NCI-H128 (cell line): Measurements from ENCODE around the gene ARMC9.

Experiments used
- DNase-seq: peaks from one replicate; lab custom pipeline; 2025; ENCODE audit not compliant: unreplicated experiment; lab: John Stamatoyannopoulos, UW

The ARMC9 gene

DNA sequence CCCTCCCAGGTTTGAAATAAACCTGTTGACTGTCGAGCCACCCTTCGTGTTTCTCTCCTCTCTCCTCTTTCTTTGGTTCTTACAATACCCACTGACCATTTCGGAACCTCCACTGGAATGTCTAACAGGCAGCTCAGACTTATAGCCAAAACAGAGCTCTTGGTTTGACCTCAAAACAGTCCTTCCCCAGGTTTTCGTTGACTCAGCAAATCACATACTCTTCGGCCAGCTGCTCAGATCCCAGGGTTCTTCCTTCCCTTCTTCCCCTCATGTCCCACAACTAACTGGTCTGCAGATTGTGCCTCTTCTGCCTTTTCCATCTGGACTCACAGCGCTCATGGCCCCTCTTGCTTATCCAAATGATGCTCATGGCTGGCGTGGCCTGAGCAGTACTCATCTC is 4.7 kb downstream of the ARMC9 start:
- DNase-seq, result no peak

DNA sequence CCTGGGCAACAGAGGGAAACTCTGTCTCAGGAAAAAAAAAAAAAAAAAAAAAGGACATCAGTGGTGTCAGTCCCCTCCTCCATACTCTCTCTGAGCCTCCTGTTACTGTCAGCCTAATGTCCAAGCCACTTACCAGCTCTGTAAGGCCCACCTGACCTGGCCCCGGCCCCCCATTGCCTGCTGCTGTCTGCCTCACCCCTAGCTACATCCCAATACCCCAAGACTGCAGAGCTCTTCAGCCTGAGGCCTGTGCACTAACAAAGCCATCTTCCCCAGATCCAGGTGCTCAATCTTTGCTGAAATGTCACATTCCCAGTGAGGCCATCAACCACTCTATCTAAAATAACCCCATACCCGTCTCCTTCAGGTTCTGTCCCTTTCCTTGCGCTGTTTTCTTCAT is 5.7 kb downstream of the ARMC9 start:
- DNase-seq, result no peak

DNA sequence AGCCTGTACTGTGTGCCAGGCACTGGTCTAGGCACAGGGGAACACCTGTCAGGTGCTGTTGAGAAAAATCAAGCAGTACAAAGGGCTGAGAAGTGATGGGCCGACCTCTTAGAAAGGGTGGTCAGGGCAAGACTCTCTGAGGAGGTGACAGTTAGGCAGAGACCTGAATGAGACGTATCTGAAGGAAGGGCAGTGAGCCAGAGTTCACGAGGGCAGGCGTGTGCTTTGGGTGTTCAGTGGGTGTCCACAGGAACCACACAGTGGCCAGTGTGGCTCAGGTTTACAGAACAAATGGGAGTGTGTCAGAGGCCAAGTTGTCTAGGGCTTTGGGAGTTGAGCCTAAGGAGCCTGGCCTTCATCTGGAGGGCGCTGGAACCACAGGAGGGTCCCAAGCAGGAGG is 6.2 kb downstream of the ARMC9 start:
- no peak for DNase-seq

DNA sequence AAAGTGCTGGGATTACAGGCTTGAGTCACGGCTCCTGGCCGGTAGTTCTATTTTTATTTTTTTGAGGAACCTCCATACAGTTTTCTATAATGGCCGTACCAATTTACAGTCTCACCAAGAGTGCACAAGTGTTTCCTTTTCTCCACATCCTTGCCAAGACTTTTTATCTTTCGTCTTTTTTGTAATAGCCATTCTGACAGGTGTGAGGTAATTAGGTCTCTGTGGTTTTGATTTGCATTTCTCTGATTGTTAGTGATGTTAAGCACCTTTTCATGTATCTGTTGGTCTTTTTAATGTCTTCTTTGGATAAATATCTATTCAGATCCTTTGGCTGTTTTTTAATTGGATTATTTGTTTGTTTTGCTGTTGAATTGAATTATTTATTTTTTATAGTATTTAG is 9.3 kb downstream of the ARMC9 start:
- no peak for DNase-seq

DNA sequence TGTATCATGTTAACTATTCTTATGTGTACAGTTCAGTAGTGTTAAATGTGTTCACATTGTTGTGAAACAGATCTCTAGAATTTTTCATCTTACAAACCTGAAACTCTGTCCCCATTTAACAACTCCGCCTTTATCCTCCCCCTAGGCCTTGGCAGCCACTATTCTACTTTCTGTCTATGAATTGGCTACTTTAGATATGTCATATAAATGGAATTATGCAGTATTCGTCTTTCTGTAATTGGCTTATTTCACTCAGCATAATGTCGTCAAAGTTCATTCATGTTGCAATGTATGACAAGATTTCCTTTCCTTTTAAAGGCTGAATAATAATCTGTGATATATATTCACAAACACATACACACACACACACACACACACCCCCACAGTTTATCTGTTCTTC is 12.4 kb downstream of the ARMC9 start:
- no peak for DNase-seq

DNA sequence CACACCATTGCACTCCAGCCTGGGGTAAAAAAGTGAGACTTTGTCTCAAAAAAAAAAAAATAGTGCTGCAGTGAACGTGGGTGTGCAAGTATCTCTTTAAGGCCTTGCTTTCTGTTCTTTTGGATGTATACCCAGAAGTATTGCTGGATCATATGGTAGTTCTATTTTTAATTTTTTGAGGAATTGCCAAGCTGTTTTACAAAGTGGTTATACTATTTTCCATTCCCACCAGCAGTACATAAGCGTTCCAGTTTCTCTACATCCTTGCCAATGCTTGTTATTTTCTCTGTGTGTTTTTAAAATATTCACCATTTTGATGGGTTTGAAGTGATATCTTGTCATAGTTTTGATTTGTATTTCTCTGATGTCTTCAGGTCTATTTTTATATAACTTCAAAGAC is 13.1 kb downstream of the ARMC9 start:
- no peak for DNase-seq

DNA sequence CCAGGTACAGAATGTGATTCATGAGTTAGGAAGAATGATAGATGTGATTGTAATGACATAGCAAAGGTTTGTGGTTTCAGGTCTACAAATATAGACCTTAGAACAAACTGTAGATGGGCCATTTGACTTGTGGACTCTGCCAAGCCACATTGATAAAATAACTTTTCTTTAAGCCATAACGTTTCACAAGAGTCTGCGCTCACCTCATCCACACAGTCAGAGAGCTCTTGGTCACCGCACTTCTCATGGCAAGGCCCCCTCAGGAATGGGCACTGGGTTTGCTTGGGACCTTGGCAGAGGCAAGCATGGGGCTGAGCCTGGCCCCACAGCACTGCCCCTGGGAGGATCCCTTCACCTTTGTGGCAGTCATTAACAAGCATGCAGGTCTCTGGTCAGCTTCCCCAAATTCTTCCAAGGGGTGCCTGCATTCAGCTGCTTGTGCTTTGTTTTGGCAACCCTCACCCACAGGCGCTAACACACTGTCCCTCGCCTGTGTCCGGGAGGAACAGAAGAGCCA is 14.0 kb downstream of the ARMC9 start:
- DNase-seq, result no peak

DNA sequence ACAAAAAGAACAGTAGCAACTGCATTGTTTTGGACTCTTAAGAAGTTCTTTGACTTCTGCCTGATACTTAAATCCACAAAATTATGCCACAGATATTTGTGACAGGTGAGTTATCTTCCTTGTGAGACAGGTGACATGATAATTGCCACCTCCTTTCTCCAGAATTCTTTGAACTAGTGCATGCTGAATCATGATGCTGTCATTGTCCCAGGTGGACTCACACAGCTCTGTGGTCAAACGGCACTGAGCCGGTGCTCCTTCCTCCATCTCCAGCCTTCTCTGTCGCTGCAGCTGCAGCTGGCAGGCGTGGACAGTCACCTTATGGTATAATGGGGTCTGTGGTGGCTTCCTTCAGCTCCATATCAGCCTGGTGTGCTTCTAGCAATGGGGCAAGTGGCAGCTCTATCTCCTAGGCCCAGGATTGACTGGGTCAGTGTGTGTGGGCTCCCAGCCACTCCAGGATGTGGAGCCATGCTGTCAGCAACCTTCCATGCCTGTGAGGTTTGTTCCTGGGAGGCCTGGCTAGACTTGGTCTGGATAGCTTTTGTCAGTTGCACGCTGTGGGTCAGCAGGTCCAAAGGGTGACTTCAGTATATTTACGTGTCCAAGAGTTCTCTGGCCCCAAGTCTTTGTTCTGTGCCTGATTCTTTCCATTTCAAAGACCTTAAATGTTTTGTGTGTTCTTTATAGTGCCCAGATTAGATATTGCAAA is 15.7 kb downstream of the ARMC9 start:
- DNase-seq, result no peak

DNA sequence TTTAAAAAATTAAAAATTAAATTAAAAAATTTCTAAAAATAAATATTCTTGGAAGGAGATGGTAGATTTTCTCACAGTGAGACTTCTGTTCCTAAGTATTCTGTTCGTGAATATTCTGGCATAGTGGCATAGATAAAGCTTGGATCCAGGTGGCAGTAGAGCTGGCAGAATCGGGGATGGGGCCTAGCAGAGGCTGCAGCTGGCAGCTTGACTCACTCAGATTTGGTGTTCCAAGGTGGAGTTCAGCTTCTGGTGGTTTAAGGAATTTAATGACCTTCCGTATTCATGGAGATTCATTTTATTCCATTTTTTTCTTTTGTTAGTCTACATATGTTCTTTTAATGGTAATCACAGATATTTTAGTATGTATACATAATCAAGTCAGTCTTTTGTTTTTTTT is 19.9 kb downstream of the ARMC9 start:
- DNase-seq, result no peak

DNA sequence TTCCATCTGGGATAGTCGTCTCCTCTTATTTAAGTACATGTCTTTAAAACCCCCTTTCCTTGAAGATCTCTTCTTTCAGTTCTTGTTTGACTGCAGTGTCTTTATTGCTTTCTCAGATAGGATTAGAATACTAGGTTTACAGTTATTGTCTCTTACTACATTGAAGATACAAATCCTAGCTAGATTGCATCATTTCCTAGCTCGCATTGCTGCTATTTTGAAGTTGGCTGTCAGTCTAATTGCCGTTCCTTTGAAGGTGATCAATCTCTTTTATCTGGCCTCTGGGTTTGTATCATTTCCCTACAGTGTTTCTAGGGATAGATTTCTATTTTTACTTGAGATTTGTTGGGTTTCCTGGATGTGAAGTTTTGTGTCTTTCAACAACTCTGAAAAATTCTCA is 20.9 kb downstream of the ARMC9 start:
- DNase-seq, result no peak

DNA sequence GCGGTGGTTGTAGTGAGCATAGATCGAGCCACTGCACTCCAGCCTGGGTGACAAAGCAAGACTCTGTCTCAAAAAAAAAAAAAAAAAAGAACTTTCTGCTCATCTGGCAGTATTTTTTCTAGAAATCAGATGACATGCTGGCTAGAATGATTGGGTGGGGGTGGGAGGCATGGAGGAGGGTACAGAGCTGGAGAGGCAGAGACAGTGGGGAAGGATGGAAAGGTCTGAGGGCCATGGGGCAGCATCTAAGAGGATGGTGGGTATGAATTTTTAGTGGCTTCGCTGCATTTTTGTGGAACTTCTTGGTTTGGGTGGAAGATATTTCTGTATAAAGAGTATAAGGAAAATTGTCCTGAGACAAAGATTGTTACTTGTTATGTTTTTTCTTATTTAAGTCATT is 23.3 kb downstream of the ARMC9 start:
- no peak for DNase-seq

DNA sequence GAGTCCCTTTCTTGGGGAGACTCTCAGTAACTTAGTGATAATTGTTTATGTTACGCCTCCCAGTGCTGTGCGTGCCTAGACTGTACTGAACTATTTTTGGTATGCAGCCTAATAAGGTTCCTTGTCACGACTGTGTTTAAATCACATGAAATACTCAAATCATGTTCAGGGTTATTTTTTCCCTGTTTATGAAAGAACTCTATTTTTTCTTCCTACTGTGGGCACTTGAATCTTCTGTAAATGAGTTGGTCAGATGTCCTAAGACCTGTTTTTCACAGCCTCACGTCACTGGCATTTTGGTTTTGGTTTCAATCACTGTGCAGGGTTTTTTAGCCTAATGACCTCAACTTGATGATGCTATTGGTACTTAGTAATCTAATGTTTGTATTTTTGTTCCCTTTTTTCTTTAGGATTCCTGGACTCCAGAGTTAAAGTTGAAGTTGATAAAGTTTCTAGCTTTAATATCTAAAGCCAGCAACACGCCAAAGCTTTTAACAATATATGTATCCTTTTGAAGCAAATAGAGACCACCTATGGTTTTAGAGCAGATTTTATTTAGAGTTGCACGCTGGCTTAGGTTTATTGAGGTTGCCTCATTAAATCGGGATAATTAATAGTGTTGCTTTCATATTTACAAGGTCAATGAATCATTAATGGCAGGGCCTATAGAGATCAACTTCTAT is 24.0 kb downstream of the ARMC9 start:
- no peak for DNase-seq

DNA sequence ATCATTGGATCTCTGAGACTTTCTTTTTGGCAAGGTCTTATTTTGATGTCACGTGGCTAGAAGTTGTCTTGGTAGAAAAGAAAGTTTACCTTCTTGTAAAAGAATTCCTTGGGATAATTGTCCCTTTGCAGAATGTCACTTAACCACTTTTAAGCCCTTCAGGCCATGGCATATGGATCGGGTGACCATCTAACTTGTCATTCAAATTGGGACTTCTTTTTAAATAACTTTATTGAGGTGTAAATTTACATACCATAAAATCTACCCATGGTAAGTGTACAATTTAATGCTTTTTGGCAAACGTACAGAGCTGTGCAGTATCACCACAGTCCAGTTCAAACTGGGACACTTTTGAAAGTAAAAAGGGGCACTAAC is 24.6 kb downstream of the ARMC9 start:
- no peak for DNase-seq

DNA sequence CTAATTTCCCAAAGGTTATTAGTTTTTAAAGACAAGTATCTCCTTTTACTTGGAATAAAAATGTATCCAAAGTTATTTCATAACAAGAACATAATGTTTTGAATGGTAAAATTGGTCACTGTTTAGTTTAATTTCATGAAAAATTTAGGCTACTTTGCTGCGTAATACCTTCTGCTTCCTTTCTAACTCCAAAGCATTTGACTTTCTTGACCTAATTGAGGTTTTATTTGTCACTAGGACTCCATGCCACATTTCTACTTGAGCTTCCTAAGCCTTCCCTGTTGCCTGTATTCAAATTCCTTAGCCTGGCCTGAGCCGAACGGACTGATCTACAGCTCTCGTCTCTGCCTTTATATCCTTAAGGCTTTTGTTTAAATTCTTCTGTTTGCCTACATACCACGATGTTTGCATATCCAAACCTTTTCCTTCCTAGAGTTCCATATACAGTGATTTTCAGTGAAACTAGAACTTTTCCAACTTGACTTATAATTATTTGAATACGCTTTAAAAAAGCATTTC is 25.1 kb downstream of the ARMC9 start:
- DNase-seq, result no peak

DNA sequence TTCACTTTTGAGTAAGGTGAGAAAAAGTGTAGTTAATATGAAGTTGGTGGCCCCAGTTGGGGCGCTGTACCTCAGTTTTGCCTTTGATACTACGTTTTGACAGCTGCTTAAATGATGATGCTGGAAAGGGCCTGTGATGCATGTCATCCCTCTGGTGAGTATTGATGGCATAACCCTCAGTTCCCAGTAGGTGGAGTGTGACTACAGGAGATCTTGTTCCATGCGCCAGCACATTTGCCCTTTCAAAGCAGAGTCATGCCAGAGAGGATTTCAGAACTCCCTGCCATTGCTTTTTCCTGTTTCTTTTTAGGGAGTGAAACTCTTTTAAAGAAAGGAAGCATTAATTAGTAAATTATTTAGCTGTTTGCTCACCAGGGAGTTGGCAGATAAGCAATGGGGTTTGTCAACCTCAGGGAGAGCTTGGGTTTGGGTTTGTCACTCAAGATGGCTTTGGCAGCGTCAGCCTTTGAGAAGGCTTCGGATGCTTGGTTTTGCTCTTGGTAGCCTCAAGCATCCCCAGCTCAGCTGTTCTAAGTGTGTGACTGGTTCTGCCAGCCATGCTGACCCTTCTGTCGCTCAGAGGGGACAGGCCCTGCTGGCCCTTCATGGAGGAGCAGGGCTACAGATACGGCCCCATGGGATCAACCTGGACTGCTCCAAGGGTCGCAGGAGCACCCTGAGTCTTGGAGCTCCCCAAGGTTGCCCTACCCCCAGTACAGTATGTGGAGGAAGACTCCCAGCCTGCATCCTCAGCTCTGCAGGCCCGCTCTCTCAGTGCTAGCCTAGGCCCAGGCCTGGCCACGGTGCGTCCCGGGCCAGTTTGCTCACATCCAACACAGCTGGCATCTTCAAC is 29.1 kb downstream of the ARMC9 start:
- DNase-seq, result peak; percentile 21

DNA sequence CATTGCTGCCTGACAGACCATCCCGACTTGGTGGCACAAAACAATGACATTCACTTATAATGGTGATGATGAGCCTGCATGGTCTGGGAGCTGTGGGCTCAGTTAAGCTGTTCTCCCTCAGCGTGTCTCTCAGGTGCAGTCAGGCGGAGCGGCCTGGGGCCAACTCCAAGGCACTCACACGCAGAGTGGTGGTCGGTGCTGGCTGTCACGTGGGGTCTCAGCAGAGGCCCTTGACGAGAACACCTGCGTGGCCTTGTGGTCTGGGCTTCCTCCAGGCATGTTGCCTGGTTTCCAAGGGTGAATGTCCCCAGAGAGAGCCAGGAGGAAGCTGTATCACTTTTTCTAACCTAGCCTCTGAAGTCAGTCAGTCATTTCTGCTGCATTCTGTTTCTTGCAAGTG is 29.8 kb downstream of the ARMC9 start:
- no peak for DNase-seq

DNA sequence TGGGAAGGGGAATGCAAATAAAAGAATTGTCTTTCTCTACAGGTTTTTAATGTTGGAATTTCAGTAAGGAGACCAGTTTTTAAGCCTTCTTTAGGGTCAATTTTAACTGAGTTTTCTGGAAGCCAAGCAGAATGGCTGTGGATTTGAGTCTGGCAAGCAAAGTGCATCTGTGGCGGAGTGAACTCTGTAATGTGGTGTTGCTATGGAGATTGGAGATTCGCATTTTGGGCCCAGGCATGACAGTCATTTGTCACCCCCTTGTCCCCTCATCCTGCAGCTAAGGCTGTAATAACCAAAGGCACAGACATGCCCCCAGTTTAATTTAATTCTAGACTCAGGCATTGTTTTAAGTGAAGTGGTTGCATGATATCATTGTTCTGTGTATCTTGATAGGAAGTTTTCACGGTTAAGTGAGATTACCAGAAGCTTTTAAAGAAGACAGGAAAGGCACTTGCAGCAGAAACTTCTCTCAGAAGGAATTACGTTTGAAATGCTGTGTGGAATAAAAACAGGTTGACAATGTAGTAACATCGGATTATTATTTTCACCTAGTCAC is 30.6 kb downstream of the ARMC9 start:
- DNase-seq, result no peak

DNA sequence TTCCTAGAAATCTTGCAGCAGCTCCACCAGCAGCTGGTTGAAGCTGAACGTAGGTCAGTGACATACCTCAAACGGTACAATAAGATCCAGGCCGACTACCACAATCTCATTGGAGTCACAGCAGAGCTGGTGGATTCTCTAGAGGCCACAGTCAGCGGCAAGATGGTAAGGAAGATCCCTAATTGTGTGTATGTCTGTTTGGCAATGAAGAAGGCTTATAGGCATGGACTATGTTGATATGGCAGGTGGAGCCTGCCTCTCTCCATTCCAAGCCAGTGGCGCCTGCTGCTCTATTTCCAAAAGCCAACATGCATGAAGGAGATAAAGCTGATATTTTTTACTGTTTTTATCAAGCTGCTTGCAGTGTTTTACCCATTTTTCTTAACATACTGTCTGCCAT is 36.8 kb downstream of the ARMC9 start:
- DNase-seq, result no peak

DNA sequence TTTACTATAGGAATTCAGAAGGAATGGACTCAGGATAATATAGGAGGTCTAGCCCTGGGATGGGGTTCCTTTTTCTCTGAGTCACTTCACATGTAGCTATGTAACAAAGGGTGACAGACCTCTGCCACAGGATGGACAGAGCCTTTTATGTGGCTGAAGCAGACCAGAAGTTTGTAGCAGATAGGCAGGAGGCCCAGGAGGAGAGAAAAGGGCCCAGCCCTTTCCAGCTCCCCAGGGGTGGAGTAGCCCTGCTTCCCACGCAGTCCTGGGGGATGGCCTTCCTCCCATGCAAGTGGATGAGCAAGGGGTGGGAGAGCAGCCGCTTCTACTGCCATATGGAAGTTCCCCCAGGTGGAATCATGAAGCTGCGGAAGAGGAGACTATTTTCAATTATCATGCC is 40.3 kb downstream of the ARMC9 start:
- DNase-seq, result no peak

DNA sequence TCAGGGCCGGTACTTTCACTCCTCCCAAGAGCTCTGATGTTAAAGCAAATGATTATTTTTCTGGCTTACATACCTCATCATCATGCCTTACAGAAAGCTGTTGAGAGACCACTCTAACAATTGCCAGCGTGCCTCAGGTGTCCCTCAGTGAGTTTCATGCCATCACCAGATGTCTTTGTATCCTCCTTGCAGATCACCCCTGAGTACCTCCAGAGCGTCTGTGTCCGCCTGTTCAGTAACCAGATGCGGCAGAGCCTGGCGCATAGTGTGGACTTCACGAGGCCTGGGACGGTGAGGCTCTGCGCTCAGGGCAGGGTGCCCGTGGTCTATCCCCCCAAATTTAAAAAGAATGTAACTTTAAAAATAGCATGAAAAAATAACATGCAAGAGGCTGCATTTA is 41.3 kb downstream of the ARMC9 start:
- DNase-seq, result no peak

DNA sequence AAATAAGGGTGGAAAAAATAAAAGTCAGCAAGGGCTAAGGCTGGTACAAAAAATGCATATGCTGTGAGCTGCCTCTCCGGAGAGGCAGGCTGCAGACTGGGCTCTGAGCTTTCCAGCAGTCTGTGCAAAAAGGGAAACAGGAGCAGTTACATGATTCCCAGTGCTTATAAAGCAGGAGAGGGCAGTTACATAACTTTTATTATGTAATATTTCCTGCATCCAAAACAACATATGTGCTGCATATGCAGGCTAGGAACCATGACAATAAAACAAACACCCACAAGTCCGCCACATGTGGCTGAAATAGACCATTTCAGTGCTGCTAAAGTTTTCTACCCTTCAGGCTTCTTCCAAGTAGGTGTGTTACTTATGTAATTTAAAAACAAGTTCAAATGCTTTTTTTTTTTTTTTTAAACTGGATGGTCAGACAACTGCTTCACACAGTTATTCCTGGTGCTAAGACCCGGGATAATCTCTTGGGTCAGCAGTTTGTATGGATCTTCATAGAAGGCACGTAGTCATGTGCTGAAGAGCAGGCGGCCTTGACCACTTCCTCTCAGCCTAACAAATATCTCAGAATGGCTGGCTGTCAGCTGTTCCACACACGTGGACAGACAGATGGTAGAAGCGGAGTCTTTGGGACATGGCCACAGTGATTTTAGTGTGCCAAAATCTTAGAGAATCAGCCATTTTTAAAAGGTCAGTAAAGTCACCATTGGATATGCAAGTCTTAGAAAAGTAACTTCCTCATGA is 43.5 kb downstream of the ARMC9 start:
- no peak for DNase-seq
